Inflammatory macrophage treated with lipopolysaccharide for 4 hours (primary cell): Measurements from ENCODE around the gene PKP4.
"Not testable (repeated sequence)": the region's sequence is repeated elsewhere in the genome, so short reads cannot be mapped to it uniquely, and the experiment has no call there.

Source experiments
- DNase-seq: peaks from one replicate; pipeline ENCODE4 v3.0.0-alpha.2; 2020

The PKP4 gene

DNA sequence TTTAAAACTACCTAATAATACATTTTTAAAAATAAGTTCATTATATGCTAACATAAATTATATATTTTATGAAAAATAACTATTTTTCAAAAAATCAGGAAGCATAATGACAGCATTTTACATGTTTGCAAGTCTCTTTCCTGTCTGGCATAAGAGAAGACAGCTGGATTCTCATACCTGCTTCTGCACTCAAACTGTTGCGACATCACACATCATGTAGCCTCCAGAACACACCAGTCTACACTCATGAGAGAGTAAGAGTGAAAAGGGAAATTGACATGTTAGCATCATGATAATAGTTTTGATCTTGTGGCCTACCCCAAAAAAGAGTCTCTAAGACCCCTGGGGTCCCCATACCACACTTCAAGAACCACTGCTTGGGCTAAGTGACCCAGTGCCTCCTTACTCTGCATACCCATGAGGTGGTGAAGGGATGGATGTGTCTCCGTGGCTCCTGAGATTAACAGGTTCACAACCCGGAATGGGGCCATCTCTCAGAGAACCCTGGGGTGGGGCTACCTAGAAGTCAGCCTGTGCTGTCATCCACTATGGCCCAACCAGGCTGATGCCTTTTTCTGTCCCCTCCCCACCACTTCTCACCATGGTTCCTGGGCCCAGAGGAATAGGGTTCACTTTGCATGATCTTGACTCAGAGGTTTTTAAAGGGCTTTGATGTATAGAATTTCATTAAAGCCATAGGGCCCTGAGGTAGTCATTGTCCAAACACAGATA is 235.8 kb downstream of the PKP4 start:
- no peak for DNase-seq

DNA sequence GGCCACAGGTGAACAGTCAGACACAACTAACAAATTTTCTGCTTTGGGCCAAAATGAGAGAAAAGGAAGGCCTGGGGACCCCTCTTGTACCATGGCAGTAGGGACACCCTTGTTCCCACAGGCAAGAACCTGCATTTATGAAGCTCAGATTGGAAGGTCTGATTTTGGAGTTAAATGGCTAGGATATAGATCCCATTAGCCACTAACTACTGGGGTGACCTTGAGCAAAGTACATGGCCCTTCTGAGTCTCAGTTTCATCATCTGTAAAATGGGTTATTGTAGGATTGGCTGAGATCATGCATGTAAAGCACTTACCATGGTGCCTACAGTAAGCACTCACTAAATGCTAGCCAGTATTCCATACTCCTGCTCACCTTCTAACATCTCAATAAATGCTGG is 236.7 kb downstream of the PKP4 start:
- DNase-seq, result no peak

DNA sequence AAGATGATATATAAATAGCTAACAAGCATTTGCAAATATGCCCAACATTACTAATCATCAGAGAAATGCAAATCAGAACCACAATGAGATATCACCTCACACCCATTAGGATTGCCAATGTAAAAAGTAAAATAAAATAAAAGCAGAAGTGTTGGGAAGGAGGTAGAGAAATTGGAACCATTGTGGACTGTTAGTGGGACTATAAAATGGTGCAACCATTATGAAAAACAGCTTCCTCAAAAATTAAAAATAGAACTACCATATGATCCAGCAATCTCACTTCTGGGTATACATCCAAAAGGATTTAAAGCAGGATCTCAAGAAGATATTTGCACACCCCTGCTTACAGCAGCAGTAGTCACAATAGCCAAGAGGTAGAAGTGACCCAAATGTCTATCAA is 238.6 kb downstream of the PKP4 start:
- DNase-seq, result peak; percentile 30

DNA sequence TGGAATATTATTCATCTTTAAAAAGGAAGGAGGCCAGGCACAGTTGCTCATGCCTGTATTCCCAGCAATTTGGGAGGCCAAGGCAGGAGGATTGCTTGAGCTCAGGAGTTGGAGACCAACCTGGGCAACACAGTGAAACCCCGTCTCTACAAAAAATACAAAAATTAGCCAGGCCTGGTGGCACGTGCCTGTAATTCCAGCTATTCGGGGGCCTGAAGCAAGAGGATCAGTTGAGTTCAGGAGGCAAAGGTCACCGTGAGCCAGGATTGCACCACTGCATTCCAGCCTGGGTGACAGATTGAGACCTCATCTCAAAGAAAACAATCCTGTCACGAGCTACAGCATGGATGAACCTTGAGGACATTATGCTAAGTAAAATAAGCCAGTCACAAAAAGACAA is 239.0 kb downstream of the PKP4 start:
- not testable (repeated sequence) for DNase-seq

DNA sequence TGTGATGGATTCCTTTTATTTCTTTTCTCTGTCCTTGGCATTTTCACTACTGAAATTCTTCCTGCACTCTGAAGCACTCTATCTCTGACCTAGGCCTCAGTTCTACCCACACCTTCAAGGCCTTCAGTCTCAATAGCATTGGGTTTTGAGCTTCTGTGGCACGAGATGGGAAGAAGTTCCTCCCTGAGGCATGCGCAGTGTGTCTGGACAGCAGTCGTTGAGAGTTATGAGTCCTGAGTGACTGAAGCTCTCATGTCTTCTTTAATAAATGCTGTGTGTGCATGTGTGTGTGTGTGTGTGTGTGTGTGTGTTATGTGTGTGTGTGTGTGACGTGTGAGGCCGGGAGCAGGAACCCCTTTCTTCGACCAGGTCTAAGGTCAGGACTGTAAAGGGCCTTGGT is 242.6 kb downstream of the PKP4 start:
- DNase-seq, result no peak

DNA sequence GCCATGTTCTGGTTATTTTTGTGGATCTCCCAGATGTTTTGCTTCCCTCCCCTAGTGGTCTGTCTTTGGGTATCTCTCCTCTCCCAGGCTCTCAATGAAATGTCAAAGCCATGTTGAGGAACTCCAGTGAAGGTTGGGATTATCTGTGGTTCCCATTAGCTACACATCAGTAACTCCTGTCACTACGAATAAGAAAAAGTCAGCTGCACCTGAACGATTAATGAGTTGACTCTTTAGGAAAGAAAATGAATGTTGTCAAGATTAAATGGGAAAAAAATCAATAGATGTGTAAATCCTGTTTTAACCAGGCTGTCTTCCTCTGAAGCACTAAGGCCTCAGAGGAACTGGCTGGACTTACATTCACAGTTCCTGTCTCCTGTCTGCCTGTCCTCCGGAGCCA is 244.3 kb downstream of the PKP4 start:
- no peak for DNase-seq

DNA sequence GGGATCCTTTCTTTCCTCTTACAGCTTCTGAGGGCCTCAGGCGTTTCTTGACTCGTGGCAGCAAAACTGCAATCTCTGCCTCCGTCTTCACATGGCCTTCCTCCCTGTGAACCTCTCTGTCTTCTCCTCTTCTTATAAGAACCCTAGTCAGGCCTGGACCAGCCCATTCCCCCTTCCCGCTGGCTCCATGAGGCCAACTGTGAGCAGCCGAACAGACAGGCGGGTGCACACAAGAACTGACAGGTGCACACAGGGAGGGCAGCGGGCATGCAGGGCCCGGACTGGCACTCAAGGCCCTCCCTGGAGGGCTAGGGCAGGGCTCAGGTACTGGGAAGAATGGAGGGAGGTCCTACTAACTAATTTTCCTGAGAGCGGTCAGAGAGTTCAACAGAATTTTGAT is 246.0 kb downstream of the PKP4 start:
- no peak for DNase-seq

DNA sequence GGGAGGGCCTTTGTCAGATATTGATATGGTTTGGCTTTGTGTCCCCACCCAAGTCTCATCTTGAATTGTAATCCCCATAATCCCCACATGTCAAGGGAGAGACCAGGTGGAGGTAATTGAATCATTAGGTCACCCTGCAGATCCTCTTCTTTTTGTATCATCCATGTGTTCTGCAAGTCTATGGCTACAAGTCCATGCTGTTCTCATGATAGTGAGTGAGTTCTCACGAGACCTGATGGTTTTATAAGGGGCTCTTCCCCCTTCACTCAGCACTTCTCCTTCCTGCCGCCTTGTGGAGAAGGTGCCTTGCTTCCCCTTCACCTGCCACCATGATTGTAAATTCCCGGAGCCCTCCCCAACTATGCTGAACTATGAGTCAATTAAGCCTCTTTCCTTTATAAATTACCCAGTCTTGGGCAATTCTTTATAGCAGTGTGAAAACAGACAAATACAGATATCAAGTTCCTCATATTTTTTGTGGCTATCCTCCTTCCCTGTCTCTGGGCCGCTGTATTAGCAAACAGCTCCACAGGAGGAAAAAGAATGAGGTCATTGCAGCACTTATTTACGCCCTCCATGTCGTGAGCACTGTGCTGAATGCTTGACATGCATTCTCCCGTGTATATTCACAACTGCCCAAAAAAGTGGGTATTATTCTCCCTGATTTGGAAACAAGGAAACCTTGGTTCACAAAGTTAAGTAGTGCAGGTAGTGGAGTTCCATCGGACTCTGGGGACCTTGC is 248.1 kb downstream of the PKP4 start:
- DNase-seq, result peak; percentile 57

DNA sequence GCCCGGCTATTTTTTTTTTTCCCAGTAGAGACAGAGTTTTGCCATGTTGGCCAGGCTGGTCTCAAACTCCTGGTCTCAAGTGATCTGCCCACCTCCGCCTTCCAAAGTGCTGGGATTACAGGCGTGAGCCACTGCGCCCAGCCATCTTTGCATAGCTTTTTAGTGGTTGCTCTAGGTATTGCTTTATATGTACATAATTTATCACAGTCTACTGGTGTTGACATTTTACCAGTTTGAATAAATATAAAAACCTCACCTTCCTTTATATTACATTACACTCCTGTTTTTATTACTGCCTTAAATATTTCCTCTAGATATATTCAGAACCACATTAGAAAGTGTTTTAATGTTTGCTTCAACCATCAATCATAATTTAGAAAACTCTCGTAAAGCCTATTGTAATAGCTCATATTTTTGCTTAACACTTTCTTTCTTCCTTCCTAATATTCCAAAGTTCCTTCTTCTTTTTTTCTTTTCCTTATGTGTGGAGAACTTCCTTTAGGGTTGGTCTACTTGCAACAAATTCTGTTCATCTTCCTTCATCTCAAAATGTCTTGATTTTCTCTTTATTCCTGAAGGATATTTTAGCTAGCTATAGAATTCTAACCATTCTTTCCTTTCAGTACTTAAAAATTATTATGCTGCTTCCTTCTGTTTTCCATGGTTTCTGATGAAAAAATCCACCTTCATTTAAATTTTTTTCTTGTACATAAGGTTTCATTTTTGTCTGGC is 256.2 kb downstream of the PKP4 start:
- no peak for DNase-seq

DNA sequence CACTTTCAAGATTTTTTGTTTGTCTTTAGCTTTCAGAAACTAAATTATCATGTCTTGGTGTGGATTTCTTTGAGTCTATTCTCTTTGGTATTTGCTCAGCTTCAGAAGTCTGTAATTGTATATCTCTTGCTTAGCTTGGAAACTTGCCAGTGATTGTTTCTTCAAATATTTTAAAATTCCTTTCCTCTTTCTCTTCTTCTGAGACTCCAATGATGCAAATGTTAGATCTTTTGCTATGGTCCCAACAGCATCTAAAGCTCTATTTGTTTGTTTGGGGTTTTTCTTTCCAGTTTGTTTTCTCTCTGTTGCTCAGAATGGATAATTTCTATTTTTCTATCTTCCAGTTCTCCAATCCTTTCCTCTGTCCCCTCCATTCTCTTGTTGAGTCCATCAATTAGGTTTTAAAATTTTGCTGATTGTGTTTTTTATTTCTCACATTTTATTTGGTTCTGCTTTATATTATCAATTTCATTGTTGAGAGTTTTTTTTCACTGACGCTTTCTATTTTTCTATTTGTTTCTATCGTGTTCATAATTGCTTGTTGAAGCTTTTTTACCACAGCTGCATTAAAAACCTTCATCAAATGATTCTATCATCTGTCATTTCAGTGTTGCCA is 256.9 kb downstream of the PKP4 start:
- no peak for DNase-seq

DNA sequence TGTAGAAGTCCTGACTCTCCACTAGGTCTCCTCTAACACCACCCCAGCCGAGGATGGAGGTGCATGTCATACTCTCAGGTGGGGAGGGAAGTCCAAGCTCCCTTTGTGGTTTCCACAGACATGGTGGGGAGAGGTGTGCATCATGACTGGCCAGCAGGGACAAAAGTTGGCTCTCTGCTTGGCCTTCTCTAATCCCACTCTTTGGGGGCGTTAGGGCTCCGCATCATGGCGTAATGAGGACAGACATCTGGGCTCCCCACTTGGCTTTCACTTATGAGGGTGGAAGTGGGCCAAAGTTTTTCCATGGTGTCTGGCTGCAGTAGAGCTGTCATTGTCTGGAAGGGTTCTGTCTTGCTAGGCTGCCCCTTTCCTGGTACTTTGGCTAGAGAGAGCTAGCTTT is 257.7 kb downstream of the PKP4 start:
- no peak for DNase-seq

DNA sequence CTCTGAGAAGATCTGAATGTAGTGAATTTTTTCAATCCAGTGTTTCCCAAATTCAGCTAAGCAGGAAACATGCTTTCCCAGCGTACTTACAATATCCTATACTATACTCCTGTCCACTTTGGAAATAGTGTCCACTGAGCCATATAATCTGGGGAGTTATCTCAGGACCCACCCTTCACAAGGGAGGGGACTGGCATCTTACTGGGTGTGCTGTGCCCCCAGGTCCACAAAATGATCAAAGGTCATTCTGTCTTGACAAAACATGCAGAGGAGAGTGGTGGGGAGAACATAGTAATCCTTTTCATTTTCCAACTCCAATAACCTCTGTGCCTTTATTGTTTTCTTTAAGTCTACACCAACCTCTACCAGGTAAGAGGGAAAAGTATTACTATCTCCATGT is 258.6 kb downstream of the PKP4 start:
- DNase-seq, result no peak

DNA sequence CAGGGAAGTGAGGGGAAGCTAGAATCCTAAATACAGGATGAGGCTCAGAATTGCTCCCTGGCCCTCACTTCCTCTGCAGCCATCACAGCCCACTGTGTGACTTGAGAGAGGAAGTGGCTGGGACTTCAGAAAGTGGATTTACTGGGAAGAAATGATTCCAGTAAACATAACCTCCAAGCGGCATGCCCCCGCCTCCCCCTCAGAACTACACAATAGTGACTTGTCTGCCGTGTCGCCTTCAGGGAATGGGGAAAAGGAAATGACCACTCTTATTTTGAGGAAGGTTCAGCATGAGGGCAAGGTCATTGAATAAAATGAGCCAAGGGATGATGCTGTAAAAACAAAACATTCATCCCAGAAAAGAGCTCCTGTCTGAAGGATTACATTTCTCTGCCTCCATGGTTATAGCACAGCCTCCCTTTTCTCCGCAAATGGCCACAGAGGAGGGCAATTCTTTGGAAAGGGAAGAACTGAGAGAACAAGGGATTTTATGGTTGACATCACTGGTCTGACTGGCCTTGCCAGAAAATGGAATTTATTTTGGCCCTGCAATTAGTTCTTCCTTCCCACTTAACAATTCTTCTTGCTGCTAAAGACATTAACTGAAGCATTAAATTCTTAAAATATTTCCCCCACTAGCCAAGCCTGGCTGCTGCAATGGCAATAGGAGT is 259.5 kb downstream of the PKP4 start:
- peak; percentile 23 for DNase-seq

DNA sequence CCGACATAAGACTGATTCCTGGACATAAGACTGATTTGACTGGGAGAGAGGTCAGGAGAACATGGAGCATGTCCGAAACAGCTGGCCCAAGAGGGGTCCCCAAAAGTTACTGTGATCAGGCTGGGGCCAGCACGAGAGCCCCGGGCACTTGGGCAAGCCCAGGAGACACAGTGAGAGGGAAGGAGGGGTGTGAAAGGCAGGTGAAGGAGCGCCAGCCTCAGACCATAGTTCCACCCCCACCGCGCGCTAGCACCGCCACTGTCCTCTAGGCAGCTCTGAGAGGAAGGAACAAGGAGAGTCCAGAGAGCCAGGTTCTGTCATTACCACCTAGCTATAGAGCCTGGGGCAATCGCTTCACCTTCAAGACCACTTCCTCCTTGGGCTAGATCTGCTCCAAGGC is 260.2 kb downstream of the PKP4 start:
- DNase-seq, result no peak

DNA sequence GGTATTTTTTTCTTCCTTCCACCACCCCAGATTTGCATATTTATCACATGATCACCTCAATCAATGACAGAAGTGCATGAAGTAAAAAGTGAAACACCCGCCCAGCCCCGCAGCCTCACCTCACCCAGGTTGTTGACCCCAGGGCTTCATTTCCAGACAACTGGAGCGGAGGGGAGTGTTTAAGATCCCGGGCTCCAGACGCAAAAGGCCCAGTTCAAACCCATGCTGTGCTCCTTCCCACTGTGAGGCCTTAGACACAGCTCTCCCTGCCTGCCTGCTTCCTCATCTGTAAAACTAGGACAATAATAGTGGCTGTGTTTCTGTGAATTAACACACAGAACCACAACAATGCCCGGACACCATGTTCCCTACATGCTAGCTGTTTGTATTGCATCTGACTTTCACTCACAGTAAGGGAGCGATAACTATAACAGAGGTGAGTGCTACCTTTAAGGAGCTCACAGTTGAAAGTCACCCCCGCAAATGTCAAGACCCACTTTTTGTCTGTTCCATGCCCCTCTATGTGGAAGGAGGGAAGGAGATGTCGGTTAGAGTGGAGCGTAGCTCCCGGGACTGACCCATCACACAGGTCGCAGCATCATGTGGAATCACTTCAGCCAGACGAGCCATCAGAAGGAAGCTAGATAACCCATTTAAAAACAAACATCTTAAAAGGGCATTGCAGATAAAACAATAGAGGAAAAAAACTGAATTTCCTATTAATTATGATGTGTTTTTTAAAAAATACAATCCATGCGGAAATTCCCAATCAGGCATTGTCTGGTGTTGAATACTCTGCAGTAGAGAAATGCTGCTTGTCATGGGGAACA is 260.8 kb downstream of the PKP4 start:
- no peak for DNase-seq

DNA sequence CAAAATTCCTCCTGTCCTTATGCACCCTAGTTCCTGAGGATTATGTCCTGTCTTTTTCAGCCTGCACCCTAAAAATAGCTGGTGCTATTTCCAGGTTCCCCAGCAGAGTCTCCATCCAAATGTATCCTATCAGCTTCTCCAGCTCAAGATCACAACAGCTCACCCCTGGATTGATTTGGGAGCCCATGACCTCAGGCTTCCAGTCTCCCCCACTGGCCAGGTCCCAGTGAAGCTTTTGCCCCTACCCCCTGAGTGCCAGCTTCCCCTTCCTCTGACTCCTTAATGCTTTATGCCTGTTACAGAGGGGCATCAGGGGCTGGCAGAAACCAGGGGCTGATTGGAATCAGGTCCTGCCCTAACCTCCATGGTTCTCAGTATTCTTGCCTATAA is 261.4 kb downstream of the PKP4 start:
- DNase-seq, result no peak

DNA sequence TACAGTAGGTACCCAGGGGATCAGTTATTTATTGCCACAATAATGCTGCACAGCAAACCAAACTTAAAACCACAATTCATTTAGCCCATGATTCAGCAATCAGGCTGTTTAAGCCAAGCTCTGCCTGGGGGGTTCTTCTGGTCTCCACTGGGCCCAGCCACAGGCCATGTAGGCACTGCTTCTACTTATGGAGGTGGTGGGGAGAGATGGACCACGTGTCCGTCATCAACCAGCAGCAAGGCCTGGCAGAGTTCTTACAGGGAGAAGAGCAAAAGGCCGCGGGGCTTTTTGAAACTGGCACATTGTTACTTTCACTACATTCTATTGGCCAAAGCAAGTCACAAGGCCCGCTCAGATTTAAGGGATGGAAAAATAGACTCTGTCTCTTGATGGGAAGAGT is 262.1 kb downstream of the PKP4 start:
- DNase-seq, result no peak

DNA sequence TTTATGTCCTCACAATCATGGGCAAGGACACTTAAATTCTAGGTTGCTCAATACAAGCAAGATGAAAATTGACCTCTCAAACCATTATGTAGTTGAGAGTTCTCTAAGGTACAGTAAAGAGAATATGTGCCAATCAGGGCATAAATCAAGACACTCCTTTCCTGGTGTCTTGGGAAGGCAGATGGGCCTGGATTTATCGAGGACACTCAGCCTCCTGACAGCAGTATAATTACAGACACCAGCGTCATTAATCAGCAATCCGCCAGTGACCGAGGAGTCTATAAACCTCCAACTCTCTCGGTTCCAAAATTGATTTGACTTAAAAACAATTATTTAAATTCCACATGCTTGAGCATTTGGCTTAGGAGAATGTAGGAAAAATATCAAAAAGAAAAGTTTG is 262.7 kb downstream of the PKP4 start:
- no peak for DNase-seq

DNA sequence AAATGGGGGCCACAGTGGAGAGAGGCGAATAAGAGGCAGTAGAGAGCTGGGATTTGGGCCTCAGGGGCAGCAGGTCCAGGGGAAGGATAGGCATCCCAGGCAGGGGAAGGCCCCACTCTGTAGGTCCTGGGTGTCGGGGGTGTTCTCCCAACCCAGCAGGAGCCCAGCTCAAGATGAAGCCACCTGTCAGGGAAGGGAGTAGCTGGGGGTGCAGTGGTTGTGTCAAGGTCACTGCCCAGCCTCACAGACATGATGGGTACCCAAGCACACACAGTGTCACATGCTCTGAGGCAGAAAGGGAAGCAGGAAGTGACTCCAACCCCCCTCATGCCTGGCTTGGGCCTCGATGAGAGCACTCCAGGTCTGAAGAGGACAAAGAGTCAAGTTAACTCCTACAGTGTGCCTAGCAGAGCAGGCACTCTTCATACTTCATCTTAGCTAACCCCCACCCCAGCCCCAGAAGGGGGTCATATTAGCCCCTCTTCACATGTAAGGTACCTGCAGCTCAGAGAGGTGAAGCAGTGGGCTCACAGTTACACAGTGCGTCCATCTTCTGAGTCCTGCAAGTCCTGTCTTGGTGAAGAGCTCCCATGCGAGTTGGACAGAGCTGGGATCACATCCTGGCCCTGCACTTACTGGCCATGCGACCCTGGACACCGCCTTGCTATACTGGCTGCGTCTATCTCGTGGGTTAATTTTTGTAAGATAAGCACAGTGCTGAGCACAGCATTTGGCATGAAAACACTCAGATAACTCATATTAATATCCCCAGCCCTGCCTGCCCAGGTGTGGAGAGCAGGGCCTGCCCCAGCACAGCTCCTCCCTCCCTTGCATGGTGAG is 265.7 kb downstream of the PKP4 start:
- DNase-seq, result no peak

DNA sequence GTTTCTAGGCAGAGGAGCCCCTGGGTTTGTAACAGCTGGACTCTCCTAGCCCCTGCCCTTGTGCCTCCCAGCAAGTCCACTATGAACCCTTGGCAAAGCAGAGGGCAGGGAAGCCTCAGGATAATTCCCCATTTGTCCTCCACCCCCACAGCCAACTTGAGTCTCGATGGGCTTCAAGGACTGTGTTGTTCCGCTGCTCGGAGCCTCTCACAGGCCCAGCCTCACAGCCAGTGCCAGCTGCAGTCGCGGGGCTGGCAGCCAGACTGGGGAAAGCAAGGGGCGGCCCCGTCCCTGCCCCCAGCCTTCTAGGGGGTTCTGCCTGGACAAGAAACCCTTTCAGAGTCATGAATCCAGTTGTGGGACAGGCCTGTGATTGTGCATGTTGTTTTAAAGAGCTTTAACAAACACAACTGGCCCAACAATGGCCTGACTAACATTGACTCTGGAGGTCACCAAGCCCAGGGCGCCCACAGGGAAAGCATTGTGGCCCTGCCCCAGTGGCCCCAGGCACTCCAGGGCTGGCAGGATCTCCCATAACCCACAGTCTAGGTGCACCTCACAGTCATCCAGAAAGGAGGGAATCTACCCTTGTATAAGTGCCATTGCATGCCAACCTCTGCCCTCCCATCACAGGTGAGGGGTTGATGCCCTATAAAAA is 266.6 kb downstream of the PKP4 start:
- no peak for DNase-seq
